Right lobe of liver (tissue), 6 donors: ENCODE data around the gene ZNHIT1. TPM values are rescaled to one million over a fixed set of nuclear protein-coding genes. Genes with fewer than 3 reads are reported as not detected.

Experiments
- ATAC-seq, 4 donors: fragments of 200-7000 bp; cut with Tn5 transposase; one replicate each; pipeline ENCODE4 v1.9.1; 2020; ENCODE audit warnings: mild to moderate bottlenecking in 4 of 4, moderate library complexity in 4 of 4
- DNase-seq, 3 donors: peaks; one replicate each; pipeline ENCODE4 v3.0.0-alpha.2; 2020
- H3K27ac ChIP-seq, 3 donors: fragments of 200-600 bp; one replicate each; pipeline ENCODE4 v1.8.0; 2022
- H3K27me3 ChIP-seq, 2 donors: fragments of 200-600 bp; one replicate each; pipeline ENCODE4 v1.8.0; 2022
- H3K36me3 ChIP-seq, 4 donors: fragments of 200-600 bp; sonication (generic) in 1 of 4; one replicate each; pipeline versions ENCODE4 v1.5.1 to v1.8.0; 2017 to 2022; ENCODE audit warnings: control low read depth in 1 of 4
- H3K4me1 ChIP-seq, 4 donors: fragments of 200-600 bp; sonication (generic) in 1 of 4; one replicate each; pipeline versions ENCODE4 v1.5.1 to v1.8.0; 2017 to 2022; ENCODE audit warnings: control low read depth in 1 of 4
- H3K4me3 ChIP-seq, 3 donors: fragments of 200-600 bp; one replicate each; pipeline ENCODE4 v1.8.0; 2022
- H3K9me3 ChIP-seq, 4 donors: fragments of 200-600 bp; sonication (generic) in 1 of 4; one replicate each; pipeline versions ENCODE4 v1.5.1 to v1.8.0; 2017 to 2022; ENCODE audit warnings: control low read depth in 1 of 4
- CTCF ChIP-seq, 4 donors: fragments of 200-600 bp in 3 of 4; fragments of 450-650 bp in 1 of 4; IDR thresholded peaks; one replicate each; pipeline versions ENCODE4 v1.5.1 to v1.8.0; 2016 to 2022; ENCODE audit warnings: antibody characterized with exemption in 4 of 4, mild to moderate bottlenecking in 2 of 4
- POLR2A ChIP-seq: fragments of 450-650 bp; IDR thresholded peaks from one replicate; pipeline ENCODE4 v1.6.1; 2017; ENCODE audit warnings: antibody characterized with exemption, mild to moderate bottlenecking
- WGBS: methylation state at CpG from one replicate; pipeline ENCODE4 v1.1.6; 2018; ENCODE audit warnings: low coverage, low lambda C conversion rate; ENCODE audit not compliant: insufficient coverage; ENCODE audit errors: missing lambda C conversion rate; 5-methylcytosine and 5-hydroxymethylcytosine counted together
- intact Hi-C, 2 donors: fragments of 100-400 bp; cut with DNase I; formaldehyde crosslinking; loops; one replicate each; pipeline versions ENCODE4 v1.11.2 to v1.14.1; 2022
- total RNA-seq, 6 experiments: library from RNA; depleted of rRNA in 2 of 6; stranded (reverse); fragments of >200 nt in 2 of 6; fragmentation: NEBNext Ultra II Directional in 3 of 6; extraction: Animal tissue kit (Norgen Biotek cat#: 25700) in 3 of 6; gene quantifications; one replicate each; pipeline versions ENCODE4 v1.1.0 to v1.2.4, GENCODE V29; 2016 to 2023
- donor health status: DM: no; HTN: yes; CAD: no.
- donor health status: DM: no; HTN: no; CAD: no.
- donor health status: DM: no; HTN: no; CAD: no.
- donor health status: DM: no; HTN: yes; CAD: no.
- donor health status: DM: no; HTN: yes; CAD: no.

ZNHIT1 gene
- total RNA-seq, 6 experiments from 2014 or later, result 68.3 to 159 (median 111) TPM

GRCh38 chr7:101177644-101178043 is 40.3 kb upstream of the ZNHIT1 start:
- WGBS, result 80% methylated on average over 1 of the region's 2 CpGs
- no peak for TF ChIP-seq CTCF (IDR thresholded peaks at IDR 0.05)
- no peak for TF ChIP-seq POLR2A
- intact Hi-C loops, result no loop called here
- H3K27me3 ChIP-seq, result peaks cover 5 to 44% of the 10 kb centered on the region in 2 donors
- no peaks in the 10 kb centered on the region for H3K9me3 ChIP-seq
- DNase-seq (no peak), ATAC-seq (peak in 1 of 4 donors; percentile 19)
- H3K4me3 ChIP-seq, result no peak overlapping the region
- H3K4me1 ChIP-seq, result peaks cover 0 to 10% (median 0%) of the 10 kb centered on the region in 4 donors
- no peak overlapping the region for H3K27ac ChIP-seq
- H3K36me3 ChIP-seq, result no peaks in the 10 kb centered on the region

- DNase-seq (no peak), ATAC-seq (no peak)
- Histone ChIP-seq H3K27ac (no peak overlapping the region), H3K36me3 (no peaks in the 10 kb centered on the region), H3K4me3 (no peak overlapping the region), H3K4me1 (no peaks in the 10 kb centered on the region), H3K27me3 (peaks cover 0 to 31% of the 10 kb centered on the region in 2 donors), H3K9me3 (no peaks in the 10 kb centered on the region)
- TF ChIP-seq CTCF (IDR thresholded peaks at IDR 0.05), result no peak
- TF ChIP-seq POLR2A, result no peak
- intact Hi-C loops, result no loop called here
- 1% methylated on average over 20 of the region's 20 CpGs for WGBS
These were observed 38.8 kb upstream of the ZNHIT1 start for GRCh38 chr7:101179117-101179516.

- 0% methylated on average over 1 of the region's 27 CpGs for WGBS
- intact Hi-C loops, result no loop called here
- no peak for TF ChIP-seq CTCF (IDR thresholded peaks at IDR 0.05)
- no peak for TF ChIP-seq POLR2A
- Histone ChIP-seq H3K9me3 (no peaks in the 10 kb centered on the region), H3K27ac (no peak overlapping the region), H3K4me1 (no peaks in the 10 kb centered on the region), H3K27me3 (peaks cover 0 to 25% of the 10 kb centered on the region in 2 donors), H3K4me3 (no peak overlapping the region), H3K36me3 (no peaks in the 10 kb centered on the region)
- no peak for ATAC-seq
- no peak for DNase-seq
These were observed 38.3 kb upstream of the ZNHIT1 start for GRCh38 chr7:101179713-101180112.

- H3K4me3 ChIP-seq, result no peak within 1 kb of the TSS
These were observed 37.7 kb upstream of the ZNHIT1 start, which contains the start of gene NAT16 for GRCh38 chr7:101180130-101180755. TSS of gene NAT16 (minus strand) at chr7:101180293. CDS start at chr7:101174807, 5,486 bp downstream.

More at GRCh38 chr7:101180130-101180755, 37.7 kb upstream of the ZNHIT1 start, which contains the start of gene NAT16:
- Histone ChIP-seq H3K36me3 (no peaks in the 10 kb centered on the region), H3K27ac (no peak within 1 kb of the TSS), H3K9me3 (no peaks in the 10 kb centered on the region), H3K4me1 (no peaks in the 10 kb centered on the region), H3K27me3 (peaks cover 0 to 19% of the 10 kb centered on the region in 2 donors)
- 0% methylated on average over 5 of the region's 56 CpGs for WGBS
- peak in 1 of 4 donors; percentile 16 for ATAC-seq
- intact Hi-C loops, result no loop called here
- TF ChIP-seq CTCF (IDR thresholded peaks at IDR 0.05) (no peak), POLR2A (no peak)
- no peak for DNase-seq
